Neuronal stem cell (in vitro differentiated cells): ENCODE results near the gene HEPHL1.

Experiments used
- DNase-seq: peaks from one replicate; pipeline ENCODE4 v3.0.0-alpha.2; 2013; ENCODE audit warnings: low spot score
- H2AFZ ChIP-seq: one replicate; pipeline ENCODE4 v1.6.1; 2013; ENCODE audit warnings: mild to moderate bottlenecking, low read length, inconsistent platforms
- H2AK5ac ChIP-seq: 2 replicates; pipeline ENCODE4 v1.6.1; 2013; ENCODE audit warnings: low read depth, mild to moderate bottlenecking, inconsistent platforms, low read length, moderate library complexity, mixed read lengths
- H2BK120ac ChIP-seq: 2 replicates; pipeline ENCODE4 v1.6.1; 2013; ENCODE audit warnings: low read depth, mild to moderate bottlenecking, inconsistent platforms, low read length, moderate library complexity, mixed read lengths
- H2BK12ac ChIP-seq: one replicate; pipeline ENCODE4 v1.6.1; 2013; ENCODE audit warnings: low read length, inconsistent platforms
- H2BK15ac ChIP-seq: 2 replicates; pipeline ENCODE4 v1.6.1; 2013; ENCODE audit warnings: mild to moderate bottlenecking, low read length, inconsistent platforms, mixed read lengths
- H2BK5ac ChIP-seq: one replicate; pipeline ENCODE4 v1.6.1; 2013; ENCODE audit warnings: inconsistent platforms, mild to moderate bottlenecking, low read length, moderate library complexity
- H3K14ac ChIP-seq: one replicate; pipeline ENCODE4 v1.6.1; 2013; ENCODE audit warnings: low read length, inconsistent platforms
- H3K18ac ChIP-seq: 2 replicates; pipeline ENCODE4 v1.6.1; 2013; ENCODE audit warnings: low read length, inconsistent platforms
- H3K23ac ChIP-seq: 2 replicates; pipeline ENCODE4 v1.6.1; 2013; ENCODE audit warnings: low read depth, mild to moderate bottlenecking, mixed read lengths, low read length, inconsistent platforms; ENCODE audit not compliant: poor library complexity
- H3K27ac ChIP-seq: replicated peaks from 3 replicates; pipeline ENCODE4 v1.5.1; 2013; ENCODE audit warnings: low read length, inconsistent platforms
- H3K27me3 ChIP-seq, 3 experiments: 2 replicates each; pipeline ENCODE4 v1.6.1; 2013; ENCODE audit warnings: low read length in 3 of 3, mild to moderate bottlenecking in 2 of 3, inconsistent platforms in 1 of 3, low read depth in 1 of 3, mixed read lengths in 1 of 3, moderate library complexity in 1 of 3; ENCODE audit not compliant: control insufficient read depth in 3 of 3, insufficient read depth in 3 of 3
- H3K36me3 ChIP-seq, 2 donors: replicated peaks in 1 of 2; 2 replicates each; pipeline ENCODE4 v1.6.1; 2013; ENCODE audit warnings: low read length in 2 of 2; ENCODE audit not compliant: control insufficient read depth in 2 of 2, insufficient read depth in 2 of 2
- H3K4ac ChIP-seq: 2 replicates; pipeline ENCODE4 v1.6.1; 2013; ENCODE audit warnings: inconsistent platforms, mild to moderate bottlenecking, low read length, moderate library complexity
- H3K4me1 ChIP-seq, 2 donors: 1 replicate in 1 of 2; 2 replicates in 1 of 2; pipeline ENCODE4 v1.6.1; 2013; ENCODE audit warnings: low read length in 2 of 2, low read depth in 1 of 2; ENCODE audit not compliant: control insufficient read depth in 2 of 2, insufficient read depth in 1 of 2
- H3K4me2 ChIP-seq: one replicate; pipeline ENCODE4 v1.6.1; 2013; ENCODE audit warnings: mild to moderate bottlenecking, low read length, inconsistent platforms; ENCODE audit not compliant: insufficient read depth, poor library complexity, severe bottlenecking
- H3K4me3 ChIP-seq, 2 donors: 2 replicates each; pipeline ENCODE4 v1.5.1; 2013; ENCODE audit warnings: low read length in 2 of 2, mild to moderate bottlenecking in 2 of 2, inconsistent platforms in 1 of 2, moderate library complexity in 1 of 2
- H3K79me1 ChIP-seq: one replicate; pipeline ENCODE4 v1.6.1; 2013; ENCODE audit warnings: low read depth, mild to moderate bottlenecking, inconsistent platforms, low read length, moderate library complexity
- H3K9ac ChIP-seq: one replicate; pipeline ENCODE4 v1.6.1; 2013; ENCODE audit warnings: mild to moderate bottlenecking, low read depth, low read length, inconsistent platforms; ENCODE audit not compliant: poor library complexity
- H3K9me3 ChIP-seq, 2 donors: replicated peaks in 1 of 2; 2 replicates each; pipeline versions ENCODE3 to v1.6.1; 2013; ENCODE audit warnings: low read length in 2 of 2, mild to moderate bottlenecking in 2 of 2, inconsistent platforms in 1 of 2, low read depth in 1 of 2, mixed read lengths in 1 of 2, moderate library complexity in 1 of 2; ENCODE audit not compliant: control insufficient read depth in 2 of 2, insufficient read depth in 1 of 2
- H4K8ac ChIP-seq: one replicate; pipeline ENCODE4 v1.6.1; 2013; ENCODE audit warnings: low read depth, mild to moderate bottlenecking, inconsistent platforms, low read length, moderate library complexity
- H4K91ac ChIP-seq: one replicate; pipeline ENCODE4 v1.6.1; 2013; ENCODE audit warnings: low read length, low read depth, mild to moderate bottlenecking, inconsistent platforms; ENCODE audit not compliant: poor library complexity
- WGBS, 2 donors: extraction: QIAGEN DNeasy Blood & Tissue Kit; methylation state at CpG; one replicate each; pipeline ENCODE4 v1.1.7; 2013; ENCODE audit warnings: missing lambda C conversion rate in 2 of 2, mixed read lengths in 1 of 2; ENCODE audit not compliant: insufficient read length in 2 of 2, insufficient replicate concordance in 1 of 2; ENCODE audit errors: extremely low coverage in 2 of 2; 5-methylcytosine and 5-hydroxymethylcytosine counted together

The HEPHL1 gene

GRCh38 chr11:94100253-94100652 is 79.1 kb downstream of the HEPHL1 start:
- Histone ChIP-seq H3K27ac (no peak overlapping the region), H4K91ac (no peak overlapping the region), H3K4me1 (no peaks in the 10 kb centered on the region), H3K9ac (no peak overlapping the region), H3K4me2 (no peak overlapping the region), H3K23ac (no peak overlapping the region), H2BK5ac (no peak overlapping the region), H2AK5ac (no peak overlapping the region), H3K4ac (no peak overlapping the region), H2AFZ (no peak overlapping the region), H3K27me3 (peaks cover 0 to 2% (median 0%) of the 10 kb centered on the region in 3 experiments), H3K79me1 (no peaks in the 10 kb centered on the region), H2BK12ac (no peak overlapping the region), H2BK15ac (no peak overlapping the region), H4K8ac (no peak overlapping the region), H3K14ac (no peak overlapping the region), H3K18ac (no peak overlapping the region), H3K9me3 (no peaks in the 10 kb centered on the region), H3K4me3 (no peak overlapping the region), H3K36me3 (no peaks in the 10 kb centered on the region), H2BK120ac (no peak overlapping the region)
- no peak for DNase-seq

DNA sequence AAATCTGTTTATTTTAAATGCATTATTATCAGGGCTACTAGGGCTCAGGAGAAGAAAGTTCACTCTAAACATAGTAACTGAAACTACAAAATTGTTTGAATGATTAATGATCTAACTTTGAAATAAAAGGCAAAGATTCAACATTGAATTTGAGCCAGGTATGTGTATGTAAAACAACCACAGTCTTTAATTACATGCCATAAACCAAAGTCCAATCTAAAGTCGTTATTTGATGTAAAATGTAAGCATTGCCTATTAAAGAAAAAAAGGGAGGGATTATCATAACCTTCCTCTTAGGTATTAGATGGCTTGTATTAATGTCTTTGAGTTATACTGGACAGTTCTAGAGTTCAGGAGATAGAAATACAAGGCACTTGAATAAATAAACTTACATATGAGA is 82.3 kb downstream of the HEPHL1 start:
- Histone ChIP-seq H3K4me1 (no peaks in the 10 kb centered on the region), H3K4me2 (no peak overlapping the region), H3K9me3 (no peaks in the 10 kb centered on the region), H2BK120ac (no peak overlapping the region), H3K79me1 (no peaks in the 10 kb centered on the region), H3K27me3 (peaks cover 0 to 2% (median 0%) of the 10 kb centered on the region in 3 experiments), H2AK5ac (no peak overlapping the region), H2AFZ (no peak overlapping the region), H4K8ac (no peak overlapping the region), H2BK5ac (no peak overlapping the region), H3K4ac (no peak overlapping the region), H3K9ac (no peak overlapping the region), H3K14ac (no peak overlapping the region), H4K91ac (no peak overlapping the region), H3K18ac (no peak overlapping the region), H3K36me3 (no peaks in the 10 kb centered on the region), H2BK15ac (no peak overlapping the region), H3K4me3 (no peak overlapping the region), H2BK12ac (no peak overlapping the region), H3K23ac (no peak overlapping the region), H3K27ac (no peak overlapping the region)
- WGBS, 2 donors: no CpG with 5 or more reads among the region's 1 CpG
- no peak for DNase-seq

GRCh38 chr11:94104734-94105133 is 83.6 kb downstream of the HEPHL1 start:
- Histone ChIP-seq H3K27me3 (peaks cover 0 to 2% (median 0%) of the 10 kb centered on the region in 3 experiments), H3K14ac (no peak overlapping the region), H4K8ac (no peak overlapping the region), H3K4me3 (no peak overlapping the region), H2BK5ac (no peak overlapping the region), H3K9ac (no peak overlapping the region), H2AFZ (peak overlapping the region; percentile 65), H3K23ac (no peak overlapping the region), H3K4ac (no peak overlapping the region), H3K27ac (no peak overlapping the region), H3K36me3 (no peaks in the 10 kb centered on the region), H2BK120ac (no peak overlapping the region), H3K4me2 (no peak overlapping the region), H3K18ac (no peak overlapping the region), H2BK12ac (no peak overlapping the region), H3K9me3 (no peaks in the 10 kb centered on the region), H3K79me1 (no peaks in the 10 kb centered on the region), H2AK5ac (no peak overlapping the region), H2BK15ac (no peak overlapping the region), H3K4me1 (no peaks in the 10 kb centered on the region), H4K91ac (no peak overlapping the region)
- no peak for DNase-seq

DNA sequence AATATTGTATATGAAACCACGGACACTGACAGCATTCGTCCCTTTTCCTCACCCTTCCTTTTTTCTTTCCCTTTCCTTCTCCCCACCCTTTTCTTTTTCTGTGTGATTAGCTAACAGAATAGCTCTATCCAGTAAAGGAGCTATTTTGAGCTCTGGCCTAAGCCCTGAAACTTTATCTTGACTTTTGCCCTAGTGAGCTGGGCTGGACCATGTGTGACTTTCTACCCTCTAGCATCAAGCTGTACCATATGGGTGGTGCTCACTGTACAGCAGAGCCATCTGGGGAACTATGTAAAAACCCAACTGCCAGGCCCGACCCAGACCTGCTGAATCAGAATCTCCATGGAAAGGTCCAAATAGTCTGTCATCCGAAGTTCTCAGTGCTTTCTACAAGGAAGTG is 85.6 kb downstream of the HEPHL1 start:
- Histone ChIP-seq H3K27me3 (peaks cover 0 to 2% (median 0%) of the 10 kb centered on the region in 3 experiments), H3K36me3 (no peaks in the 10 kb centered on the region), H3K18ac (no peak overlapping the region), H2BK12ac (no peak overlapping the region), H2AK5ac (no peak overlapping the region), H2BK120ac (no peak overlapping the region), H2BK15ac (no peak overlapping the region), H4K91ac (no peak overlapping the region), H3K9me3 (no peaks in the 10 kb centered on the region), H3K4me1 (no peaks in the 10 kb centered on the region), H3K9ac (no peak overlapping the region), H3K14ac (no peak overlapping the region), H3K4me3 (no peak overlapping the region), H3K27ac (no peak overlapping the region), H4K8ac (no peak overlapping the region), H3K79me1 (no peaks in the 10 kb centered on the region), H3K23ac (no peak overlapping the region), H2BK5ac (no peak overlapping the region), H3K4ac (no peak overlapping the region), H3K4me2 (no peak overlapping the region), H2AFZ (no peak overlapping the region)
- WGBS, 2 donors: no CpG with 5 or more reads among the region's 4 CpGs
- DNase-seq: no peak
